Keratinocyte (primary cell): ENCODE data around the gene RABGGTB. TPM values are rescaled to one million over a fixed set of nuclear protein-coding genes. Genes with fewer than 3 reads are reported as not detected.

ENCODE experiments used
- DNase-seq: peaks from one replicate; pipeline ENCODE4 v3.0.0-alpha.2; 2011; ENCODE audit warnings: low read depth, missing footprints, low spot score
- FAIRE-seq: peaks from 2 replicates; lab custom pipeline; 2011; peaks lifted over from hg19 to GRCh38; lab: Jason Lieb, UNC
- H2AFZ ChIP-seq: 2 replicates; pipeline ENCODE4 v1.6.0; 2012; ENCODE audit warnings: low read length, control low read depth, inconsistent platforms; ENCODE audit not compliant: control insufficient read depth
- H3K27ac ChIP-seq: 2 replicates; pipeline ENCODE4 v1.5.1; 2011; ENCODE audit warnings: low read length; ENCODE audit not compliant: control insufficient read depth, insufficient read depth
- H3K27me3 ChIP-seq: 3 replicates; pipeline ENCODE4 v1.6.0; 2011; ENCODE audit warnings: low read length; ENCODE audit not compliant: control insufficient read depth, insufficient read depth; ENCODE audit errors: extremely low read depth
- H3K36me3 ChIP-seq, 2 experiments: 2 replicates in 1 of 2; 3 replicates in 1 of 2; pipeline ENCODE4 v1.5.1; 2011; ENCODE audit warnings: low read length in 2 of 2, mild to moderate bottlenecking in 1 of 2; ENCODE audit not compliant: control insufficient read depth in 2 of 2, insufficient read depth in 2 of 2; ENCODE audit errors: extremely low read depth in 1 of 2
- H3K4me1 ChIP-seq: 3 replicates; pipeline ENCODE4 v1.5.1; 2011; ENCODE audit warnings: low read length; ENCODE audit not compliant: control insufficient read depth, insufficient read depth; ENCODE audit errors: extremely low read depth
- H3K4me2 ChIP-seq: 3 replicates; pipeline ENCODE4 v1.6.0; 2011; ENCODE audit warnings: low read depth, low read length; ENCODE audit not compliant: control insufficient read depth, insufficient read depth; ENCODE audit errors: extremely low read depth
- H3K4me3 ChIP-seq, 3 experiments: fragments of 200-600 bp in 1 of 3; sonication (generic) in 1 of 3; 2 replicates in 2 of 3; 3 replicates in 1 of 3; pipeline ENCODE4 v1.5.1; 2011 to 2016; ENCODE audit warnings: low read length in 3 of 3, mild to moderate bottlenecking in 3 of 3, control low read depth in 2 of 3, inconsistent platforms in 1 of 3, low read depth in 1 of 3, mixed read lengths in 1 of 3, mixed run types in 1 of 3, moderate library complexity in 1 of 3; ENCODE audit not compliant: control insufficient read depth in 2 of 3, insufficient read depth in 2 of 3; ENCODE audit errors: extremely low read depth in 1 of 3
- H3K79me2 ChIP-seq: 2 replicates; pipeline ENCODE4 v1.6.0; 2012; ENCODE audit warnings: low read length; ENCODE audit not compliant: control insufficient read depth, insufficient read depth
- H3K9ac ChIP-seq: 3 replicates; pipeline ENCODE4 v1.6.0; 2011; ENCODE audit warnings: low read length; ENCODE audit not compliant: control insufficient read depth, insufficient read depth; ENCODE audit errors: extremely low read depth
- H3K9me1 ChIP-seq: 3 replicates; pipeline ENCODE4 v1.6.0; 2011; ENCODE audit warnings: low read length; ENCODE audit not compliant: control insufficient read depth, insufficient read depth; ENCODE audit errors: extremely low read depth
- H3K9me3 ChIP-seq: 2 replicates; pipeline ENCODE4 v1.5.1; 2012; ENCODE audit warnings: low read depth, low read length; ENCODE audit not compliant: control insufficient read depth
- H4K20me1 ChIP-seq: 3 replicates; pipeline ENCODE4 v1.6.0; 2011; ENCODE audit warnings: low read length; ENCODE audit not compliant: control insufficient read depth, insufficient read depth; ENCODE audit errors: extremely low read depth
- EZH2 ChIP-seq: IDR thresholded peaks from one replicate; pipeline ENCODE4 v1.6.1; 2012; ENCODE audit warnings: inconsistent platforms, mild to moderate bottlenecking, low read length, moderate library complexity
- dilution Hi-C: fragments of 300-500 bp; cut with MboI; formaldehyde crosslinking; loops from one replicate; pipeline ENCODE4 v1.7.0; 2020; ENCODE audit warnings: low sequenced_read_pairs; ENCODE audit not compliant: extremely low pct_ligation_motif_present
- polyA plus RNA-seq, 5 experiments: library from polyadenylated mRNA; depleted of rRNA in 3 of 5; stranded (reverse) in 3 of 5; stranded (forward) in 1 of 5; unstranded in 1 of 5; fragments of >200 nt; gene quantifications; 1 replicate in 1 of 5; 2 replicates in 3 of 5; 3 replicates in 1 of 5; pipeline versions ENCODE4 v1.2.1 to v1.2.3, GENCODE V29; 2011 to 2012; ENCODE audit warnings: missing spikeins in 2 of 5, low read depth in 1 of 5, low replicate concordance in 1 of 5
- TF ChIP-seq, protein P1 (sequence below), 3 experiments: IDR thresholded peaks in 1 of 3; conservative IDR thresholded peaks in 1 of 3; optimal IDR thresholded peaks in 1 of 3; 2 replicates in 2 of 3; 3 replicates in 1 of 3; pipeline versions ENCODE3 to v1.5.1; 2011; ENCODE audit warnings: low read length in 3 of 3, mild to moderate bottlenecking in 3 of 3, moderate library complexity in 2 of 3, control low read depth in 1 of 3, inconsistent platforms in 1 of 3; ENCODE audit not compliant: insufficient read depth in 2 of 3; ENCODE audit errors: extremely low read depth in 1 of 3

The RABGGTB gene
- polyA plus RNA-seq, 1 donor (not counting 4 experiments of a cell fraction or from before 2014, with no cell fraction given), result 243 TPM

DNA sequence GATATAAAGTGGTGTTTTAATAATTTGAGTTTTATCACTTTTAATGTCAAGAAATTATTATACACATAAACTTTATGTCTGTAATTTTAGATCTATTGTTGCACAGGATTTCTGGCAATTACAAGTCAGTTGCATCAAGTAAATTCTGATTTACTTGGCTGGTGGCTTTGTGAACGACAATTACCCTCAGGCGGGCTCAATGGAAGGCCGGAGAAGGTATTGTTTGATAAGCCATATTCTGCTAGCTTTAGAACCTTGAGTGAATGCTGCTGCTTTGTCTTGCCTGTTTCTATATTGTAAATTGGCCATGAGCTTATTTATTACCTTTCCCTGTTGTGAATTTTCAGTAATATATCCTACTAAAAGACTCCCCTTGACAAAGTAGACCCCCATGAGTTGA lies 6.0 kb downstream of the RABGGTB start:
- no peak for TF ChIP-seq EZH2
- TF ChIP-seq, protein P1, sequence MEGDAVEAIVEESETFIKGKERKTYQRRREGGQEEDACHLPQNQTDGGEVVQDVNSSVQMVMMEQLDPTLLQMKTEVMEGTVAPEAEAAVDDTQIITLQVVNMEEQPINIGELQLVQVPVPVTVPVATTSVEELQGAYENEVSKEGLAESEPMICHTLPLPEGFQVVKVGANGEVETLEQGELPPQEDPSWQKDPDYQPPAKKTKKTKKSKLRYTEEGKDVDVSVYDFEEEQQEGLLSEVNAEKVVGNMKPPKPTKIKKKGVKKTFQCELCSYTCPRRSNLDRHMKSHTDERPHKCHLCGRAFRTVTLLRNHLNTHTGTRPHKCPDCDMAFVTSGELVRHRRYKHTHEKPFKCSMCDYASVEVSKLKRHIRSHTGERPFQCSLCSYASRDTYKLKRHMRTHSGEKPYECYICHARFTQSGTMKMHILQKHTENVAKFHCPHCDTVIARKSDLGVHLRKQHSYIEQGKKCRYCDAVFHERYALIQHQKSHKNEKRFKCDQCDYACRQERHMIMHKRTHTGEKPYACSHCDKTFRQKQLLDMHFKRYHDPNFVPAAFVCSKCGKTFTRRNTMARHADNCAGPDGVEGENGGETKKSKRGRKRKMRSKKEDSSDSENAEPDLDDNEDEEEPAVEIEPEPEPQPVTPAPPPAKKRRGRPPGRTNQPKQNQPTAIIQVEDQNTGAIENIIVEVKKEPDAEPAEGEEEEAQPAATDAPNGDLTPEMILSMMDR (optimal IDR thresholded peaks at IDR 0.05 in 1 of 3, IDR thresholded peaks at IDR 0.05 in 1 of 3, conservative IDR thresholded peaks at IDR 0.05 in 1 of 3; ENCODE audit: extremely low read depth in 1 of 3, insufficient read depth in 2 of 3, low read length in 3 of 3), result no peak
- H3K4me3 ChIP-seq, result no peak overlapping the region
- peaks cover 55% of the 10 kb centered on the region for H3K79me2 ChIP-seq
- H4K20me1 ChIP-seq, result peaks cover 40% of the 10 kb centered on the region
- no peak overlapping the region for H2AFZ ChIP-seq
- H3K9me1 ChIP-seq, result no peaks in the 10 kb centered on the region
- dilution Hi-C loops, result no loop called here
- H3K27ac ChIP-seq, result no peak overlapping the region
- no peaks in the 10 kb centered on the region for H3K27me3 ChIP-seq
- peaks cover 15 to 42% of the 10 kb centered on the region in 2 experiments for H3K36me3 ChIP-seq
- FAIRE-seq, result no peak
- H3K9ac ChIP-seq, result no peak overlapping the region
- H3K4me1 ChIP-seq, result peaks cover 20% of the 10 kb centered on the region
- no peak overlapping the region for H3K4me2 ChIP-seq
- H3K9me3 ChIP-seq, result no peaks in the 10 kb centered on the region
- DNase-seq, result no peak

DNA sequence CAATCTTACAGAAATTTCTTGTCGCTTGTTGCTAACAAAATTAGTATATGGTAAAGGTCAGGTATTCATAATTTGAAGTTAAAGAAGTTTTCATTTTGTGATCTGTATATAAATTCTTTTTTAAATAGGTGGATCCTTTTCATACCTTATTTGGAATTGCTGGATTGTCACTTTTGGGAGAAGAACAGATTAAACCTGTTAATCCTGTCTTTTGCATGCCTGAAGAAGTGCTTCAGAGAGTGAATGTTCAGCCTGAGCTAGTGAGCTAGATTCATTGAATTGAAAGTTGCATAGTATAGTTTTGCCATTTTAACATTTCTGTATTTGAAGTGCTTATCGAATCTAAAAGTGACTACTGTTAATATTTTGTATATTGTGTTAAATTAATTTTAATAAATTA lies 8.3 kb downstream of the RABGGTB start:
- dilution Hi-C loops, result no loop called here
- no peak overlapping the region for H2AFZ ChIP-seq
- H3K79me2 ChIP-seq, result peaks cover 32% of the 10 kb centered on the region
- DNase-seq (no peak), FAIRE-seq (no peak)
- TF ChIP-seq, protein P1 (optimal IDR thresholded peaks at IDR 0.05 in 1 of 3, IDR thresholded peaks at IDR 0.05 in 1 of 3, conservative IDR thresholded peaks at IDR 0.05 in 1 of 3; ENCODE audit: extremely low read depth in 1 of 3, insufficient read depth in 2 of 3, low read length in 3 of 3), result no peak
- TF ChIP-seq EZH2, result no peak
- H3K9ac ChIP-seq, result no peak overlapping the region
- no peak overlapping the region for H3K4me2 ChIP-seq
- no peak overlapping the region for H3K27ac ChIP-seq
- no peak overlapping the region for H3K4me3 ChIP-seq
- peaks cover 11 to 31% of the 10 kb centered on the region in 2 experiments for H3K36me3 ChIP-seq
- H4K20me1 ChIP-seq, result peaks cover 39% of the 10 kb centered on the region
- no peaks in the 10 kb centered on the region for H3K9me3 ChIP-seq
- peaks cover 17% of the 10 kb centered on the region for H3K4me1 ChIP-seq
- H3K9me1 ChIP-seq, result no peaks in the 10 kb centered on the region
- no peaks in the 10 kb centered on the region for H3K27me3 ChIP-seq
